ENCODE data around the gene DBF4. TPM values are rescaled to one million over a fixed set of nuclear protein-coding genes. Genes with fewer than 3 reads are reported as not detected.

DBF4 gene
- total and polyA plus RNA-seq, 2 of the 13 experiments (the other 11 are each of a cell fraction or from before 2014, with no cell fraction given) = 5.0 to 64.4 TPM

DNA sequence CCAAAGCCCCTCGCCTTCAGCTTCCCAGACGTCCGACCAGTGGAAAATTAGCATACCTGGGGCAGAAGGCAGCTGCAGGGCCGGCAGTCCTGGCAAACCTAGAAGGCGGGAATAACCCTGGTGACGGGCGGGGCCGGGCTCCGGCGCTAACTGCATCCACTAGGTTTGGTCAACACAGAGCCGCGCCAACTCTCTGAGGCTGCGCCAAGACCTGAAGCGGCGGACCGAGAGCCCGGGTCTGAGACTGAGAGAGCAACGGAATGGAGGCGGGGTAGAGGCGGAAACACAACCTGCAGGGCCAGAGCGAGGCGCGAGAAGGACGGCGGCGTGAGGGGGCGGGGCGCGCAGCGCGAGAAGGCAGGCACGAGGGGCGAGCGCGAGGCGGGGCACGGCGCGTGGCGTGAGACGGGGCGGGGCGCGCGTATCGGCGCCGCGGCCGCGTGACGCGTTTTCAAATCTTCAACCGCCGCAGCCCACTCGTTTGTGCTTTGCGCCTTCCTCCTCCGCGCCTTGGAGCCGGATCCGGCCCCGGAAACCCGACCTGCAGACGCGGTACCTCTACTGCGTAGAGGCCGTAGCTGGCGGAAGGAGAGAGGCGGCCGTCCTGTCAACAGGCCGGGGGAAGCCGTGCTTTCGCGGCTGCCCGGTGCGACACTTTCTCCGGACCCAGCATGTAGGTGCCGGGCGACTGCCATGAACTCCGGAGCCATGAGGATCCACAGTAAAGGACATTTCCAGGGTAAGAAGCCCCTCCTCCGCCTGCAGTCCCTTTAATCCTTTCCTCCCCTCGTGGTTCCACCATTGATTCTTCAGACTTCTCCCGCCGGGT lies at the start of gene DBF4, which contains the start of gene SLC25A40 (continued):
- TF ChIP-seq ZNF143 (CRISPR knock-in tag; IDR thresholded peaks at IDR 0.05) = no peak; the same call in 1 of the 2 replicates
- no peak; the same call in 1 of the 2 replicates for TF ChIP-seq TSC22D2 (CRISPR knock-in tag; IDR thresholded peaks at IDR 0.05; ENCODE audit: borderline replicate concordance)
- TF ChIP-seq, protein P1, sequence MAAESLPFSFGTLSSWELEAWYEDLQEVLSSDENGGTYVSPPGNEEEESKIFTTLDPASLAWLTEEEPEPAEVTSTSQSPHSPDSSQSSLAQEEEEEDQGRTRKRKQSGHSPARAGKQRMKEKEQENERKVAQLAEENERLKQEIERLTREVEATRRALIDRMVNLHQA (CRISPR knock-in tag; IDR thresholded peaks at IDR 0.05) = no peak
- TF ChIP-seq ZNF484 (CRISPR knock-in tag; IDR thresholded peaks at IDR 0.05; ENCODE audit: borderline replicate concordance, low read depth) = no peak
- peak; percentile 69; the same call in 1 of the 2 replicates for TF ChIP-seq MTF1 (CRISPR knock-in tag; IDR thresholded peaks at IDR 0.05)
- TF ChIP-seq SATB2 (CRISPR knock-in tag; IDR thresholded peaks at IDR 0.05) = peak; percentile 84; the same call in 1 of the 2 replicates
- peak; percentile 36; the same call in 1 of the 2 replicates for TF ChIP-seq ZNF773 (CRISPR knock-in tag; IDR thresholded peaks at IDR 0.05; ENCODE audit: borderline replicate concordance)
- TF ChIP-seq ZNF703 (CRISPR knock-in tag; IDR thresholded peaks at IDR 0.05; ENCODE audit: borderline replicate concordance) = no peak; the same call in 1 of the 2 replicates
- TF ChIP-seq ZNF335 (CRISPR knock-in tag; IDR thresholded peaks at IDR 0.05) = no peak
- peak; percentile 93; the same call in 1 of the 2 replicates for TF ChIP-seq FOXC1 (CRISPR knock-in tag; IDR thresholded peaks at IDR 0.05; ENCODE audit: borderline replicate concordance)
- no peak; the same call in 1 of the 2 replicates for TF ChIP-seq FOSL2 (CRISPR knock-in tag; IDR thresholded peaks at IDR 0.05)
- TF ChIP-seq ZNF619 (CRISPR knock-in tag; IDR thresholded peaks at IDR 0.05) = no peak
- no peak for TF ChIP-seq NBN (conservative IDR thresholded peaks at IDR 0.05)
- TF ChIP-seq SMAD9 (CRISPR knock-in tag; IDR thresholded peaks at IDR 0.05) = no peak
- TF ChIP-seq ZNF616 (CRISPR knock-in tag; IDR thresholded peaks at IDR 0.05; ENCODE audit: low read depth) = peak; percentile 78
- TF ChIP-seq ZNF790 (CRISPR knock-in tag; IDR thresholded peaks at IDR 0.05; ENCODE audit: borderline replicate concordance) = peak; percentile 64; the same call in 1 of the 2 replicates
- peak; percentile 46; the same call in 1 of the 2 replicates for TF ChIP-seq ZIK1 (CRISPR knock-in tag; IDR thresholded peaks at IDR 0.05; ENCODE audit: borderline replicate concordance, low read depth)
- TF ChIP-seq ZNF674 (CRISPR knock-in tag; IDR thresholded peaks at IDR 0.05; ENCODE audit: low read depth) = 0 out of 2 replicates have a peak, but pooled peaks have one; percentile 46
- peak; percentile 47; the same call in 1 of the 2 replicates for TF ChIP-seq ZNF337 (CRISPR knock-in tag; IDR thresholded peaks at IDR 0.05; ENCODE audit: borderline replicate concordance, low read depth)
- 0 out of 2 replicates have a peak, but pooled peaks have one; percentile 17 for TF ChIP-seq RFX5 (IDR thresholded peaks at IDR 0.05; ENCODE audit: low read depth, low read length)
- TF ChIP-seq, protein P2, sequence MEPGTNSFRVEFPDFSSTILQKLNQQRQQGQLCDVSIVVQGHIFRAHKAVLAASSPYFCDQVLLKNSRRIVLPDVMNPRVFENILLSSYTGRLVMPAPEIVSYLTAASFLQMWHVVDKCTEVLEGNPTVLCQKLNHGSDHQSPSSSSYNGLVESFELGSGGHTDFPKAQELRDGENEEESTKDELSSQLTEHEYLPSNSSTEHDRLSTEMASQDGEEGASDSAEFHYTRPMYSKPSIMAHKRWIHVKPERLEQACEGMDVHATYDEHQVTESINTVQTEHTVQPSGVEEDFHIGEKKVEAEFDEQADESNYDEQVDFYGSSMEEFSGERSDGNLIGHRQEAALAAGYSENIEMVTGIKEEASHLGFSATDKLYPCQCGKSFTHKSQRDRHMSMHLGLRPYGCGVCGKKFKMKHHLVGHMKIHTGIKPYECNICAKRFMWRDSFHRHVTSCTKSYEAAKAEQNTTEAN (CRISPR knock-in tag; conservative IDR thresholded peaks at IDR 0.05) = peak; percentile 83
- TF ChIP-seq, protein P3, sequence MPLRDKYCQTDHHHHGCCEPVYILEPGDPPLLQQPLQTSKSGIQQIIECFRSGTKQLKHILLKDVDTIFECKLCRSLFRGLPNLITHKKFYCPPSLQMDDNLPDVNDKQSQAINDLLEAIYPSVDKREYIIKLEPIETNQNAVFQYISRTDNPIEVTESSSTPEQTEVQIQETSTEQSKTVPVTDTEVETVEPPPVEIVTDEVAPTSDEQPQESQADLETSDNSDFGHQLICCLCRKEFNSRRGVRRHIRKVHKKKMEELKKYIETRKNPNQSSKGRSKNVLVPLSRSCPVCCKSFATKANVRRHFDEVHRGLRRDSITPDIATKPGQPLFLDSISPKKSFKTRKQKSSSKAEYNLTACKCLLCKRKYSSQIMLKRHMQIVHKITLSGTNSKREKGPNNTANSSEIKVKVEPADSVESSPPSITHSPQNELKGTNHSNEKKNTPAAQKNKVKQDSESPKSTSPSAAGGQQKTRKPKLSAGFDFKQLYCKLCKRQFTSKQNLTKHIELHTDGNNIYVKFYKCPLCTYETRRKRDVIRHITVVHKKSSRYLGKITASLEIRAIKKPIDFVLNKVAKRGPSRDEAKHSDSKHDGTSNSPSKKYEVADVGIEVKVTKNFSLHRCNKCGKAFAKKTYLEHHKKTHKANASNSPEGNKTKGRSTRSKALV (CRISPR knock-in tag; IDR thresholded peaks at IDR 0.05) = peak; percentile 89; the same call in 1 of the 2 replicates
- TF ChIP-seq ZNF510 (CRISPR knock-in tag; IDR thresholded peaks at IDR 0.05; ENCODE audit: low read depth) = no peak
- peak; percentile 12; the same call in 1 of the 2 replicates for TF ChIP-seq ZNF556 (CRISPR knock-in tag; IDR thresholded peaks at IDR 0.05; ENCODE audit: borderline replicate concordance)
